Measurements from ENCODE around the gene MERTK. TPM values are rescaled to one million over a fixed set of nuclear protein-coding genes. Genes with fewer than 3 reads are reported as not detected.

MERTK gene
- total RNA-seq, 1 experiment from 2014 or later: 14.5 TPM

GRCh38 chr2:112024231-112024630, 125.8 kb downstream of the MERTK start:
- Histone ChIP-seq H3K4me1 (ENCODE audit: control insufficient read depth, insufficient read depth, low read length) (no peaks in the 10 kb centered on the region), H3K27me3 (ENCODE audit: control insufficient read depth, insufficient read depth, low read length) (no peaks in the 10 kb centered on the region), H3K9me3 (ENCODE audit: control insufficient read depth, insufficient read depth, low read depth, low read length) (no peaks in the 10 kb centered on the region), H3K36me3 (ENCODE audit: control insufficient read depth, insufficient read depth, low read length) (no peaks in the 10 kb centered on the region; the same call in 1 of the 2 replicates), H3K4me3 (ENCODE audit: low read depth in 2 of 2, low read length in 2 of 2) (no peak overlapping the region), H3K27ac (ENCODE audit: low read length) (no peak overlapping the region)
- ATAC-seq (no peak), DNase-seq (ENCODE audit: low read depth, low spot score) (no peak)
- intact Hi-C loops (cut with micrococcal nuclease; ENCODE audit: unreplicated experiment): no loop called here
- ChIA-PET POLR2A (no interaction called here), CTCF (no interaction called here)
- in situ Hi-C loops (cut with HindIII; ENCODE audit: low pct_unique_long_range_greater_than_20kb, low sequenced_read_pairs): no loop called here
- BruUV-seq (replicated peaks): no TSS peak
- TF ChIP-seq REST (IDR thresholded peaks at IDR 0.05; ENCODE audit: insufficient read depth in 1 of 2, low read depth in 2 of 2, low read length in 1 of 2) (no peak), CTCF (IDR thresholded peaks at IDR 0.05) (no peak), SIN3A (IDR thresholded peaks at IDR 0.05; ENCODE audit: borderline replicate concordance, insufficient read depth, low read depth, low read length) (no peak), POLR2AphosphoS5 (IDR thresholded peaks at IDR 0.05; ENCODE audit: low read depth, low read length) (no peak), TCF7L2 (IDR thresholded peaks at IDR 0.05; ENCODE audit: low read depth, low read length) (no peak)

- TF ChIP-seq CTCF (IDR thresholded peaks at IDR 0.05): no peak
- TF ChIP-seq SIN3A (IDR thresholded peaks at IDR 0.05; ENCODE audit: borderline replicate concordance, insufficient read depth, low read depth, low read length): no peak
- no peak for TF ChIP-seq REST (IDR thresholded peaks at IDR 0.05; ENCODE audit: insufficient read depth in 1 of 2, low read depth in 2 of 2, low read length in 1 of 2)
- TF ChIP-seq POLR2AphosphoS5 (IDR thresholded peaks at IDR 0.05; ENCODE audit: low read depth, low read length): no peak
- TF ChIP-seq TCF7L2 (IDR thresholded peaks at IDR 0.05; ENCODE audit: low read depth, low read length): no peak
- H3K36me3 ChIP-seq (ENCODE audit: control insufficient read depth, insufficient read depth, low read length): no peaks in the 10 kb centered on the region; the same call in 1 of the 2 replicates
- H3K27me3 ChIP-seq (ENCODE audit: control insufficient read depth, insufficient read depth, low read length): no peaks in the 10 kb centered on the region
- no peaks in the 10 kb centered on the region for H3K4me1 ChIP-seq (ENCODE audit: control insufficient read depth, insufficient read depth, low read length)
- no peak overlapping the region for H3K27ac ChIP-seq (ENCODE audit: low read length)
- ChIA-PET POLR2A (no interaction called here), CTCF (no interaction called here)
- in situ Hi-C loops (cut with HindIII; ENCODE audit: low pct_unique_long_range_greater_than_20kb, low sequenced_read_pairs): no loop called here
- intact Hi-C loops (cut with micrococcal nuclease; ENCODE audit: unreplicated experiment): no loop called here
- no TSS peak for BruUV-seq (replicated peaks)
- H3K4me3 ChIP-seq (ENCODE audit: low read depth in 2 of 2, low read length in 2 of 2): no peak overlapping the region
- DNase-seq (ENCODE audit: low read depth, low spot score): no peak
- H3K9me3 ChIP-seq (ENCODE audit: control insufficient read depth, insufficient read depth, low read depth, low read length): no peaks in the 10 kb centered on the region
- no peak for ATAC-seq
These were observed 126.6 kb downstream of the MERTK start for GRCh38 chr2:112024896-112025491.
